ENCODE data around the gene LSM12. TPM values are rescaled to one million over a fixed set of nuclear protein-coding genes. Genes with fewer than 3 reads are reported as not detected.

LSM12 gene
- polyA plus RNA-seq, 3 donors, result 24.7 to 65.8 (median 64.4) TPM

- Mint-ChIP-seq H3K36me3 (peaks cover 28 to 33% of the 10 kb centered on the region in 2 donors), H3K9me3 (no peaks in the 10 kb centered on the region), H3K27me3 (ENCODE audit: low read depth in 3 of 3) (peaks cover 2 to 4% (median 2%) of the 10 kb centered on the region in 3 donors), H3K4me3 (no peak overlapping the region), H3K4me1 (peaks cover 41% of the 10 kb centered on the region), H3K27ac (no peak overlapping the region)
- Histone ChIP-seq H3K9me3 (replicated peaks in 1 of 2; ENCODE audit: control insufficient read depth in 1 of 2, insufficient read depth in 1 of 2, low read length in 2 of 2) (no peaks in the 10 kb centered on the region), H3K79me2 (ENCODE audit: insufficient read depth, low read length) (peaks cover 14% of the 10 kb centered on the region), H3K4me1 (ENCODE audit: control insufficient read depth in 1 of 2, insufficient read depth in 2 of 2, low read length in 2 of 2) (peaks cover 30 to 37% of the 10 kb centered on the region in 2 donors), H3K9ac (ENCODE audit: insufficient read depth, low read length, poor library complexity, severe bottlenecking) (no peak overlapping the region), H3K4me2 (replicated peaks; ENCODE audit: extremely low read depth, low read length, poor library complexity, severe bottlenecking) (no peak overlapping the region), H3K27me3 (ENCODE audit: control insufficient read depth in 2 of 2, insufficient read depth in 2 of 2, low read length in 2 of 2) (no peaks in the 10 kb centered on the region), H3K27ac (ENCODE audit: low read depth in 1 of 2, low read length in 2 of 2) (no peak overlapping the region), H2AFZ (ENCODE audit: insufficient read depth, low read depth, low read length, poor library complexity, severe bottlenecking) (no peak overlapping the region), H3K4me3 (replicated peaks in 1 of 3; ENCODE audit: low read depth in 2 of 3, low read length in 3 of 3) (no peak overlapping the region), H3K36me3 (replicated peaks in 1 of 2; ENCODE audit: control insufficient read depth in 1 of 2, insufficient read depth in 2 of 2, low read length in 2 of 2) (peaks cover 12 to 32% of the 10 kb centered on the region in 2 donors), H4K20me1 (ENCODE audit: insufficient read depth, low read length) (peaks cover 5% of the 10 kb centered on the region)
- DNase-seq, result no peak
- WGBS (ENCODE audit: insufficient coverage), result 99% methylated on average over 9 of the region's 9 CpGs
- TF ChIP-seq CTCF (IDR thresholded peaks at IDR 0.05), result no peak
- intact Hi-C loops (cut with micrococcal nuclease), result no loop called here
These were observed 54.6 kb downstream of the LSM12 start for GRCh38 chr17:44011876-44012275.

- TF ChIP-seq CTCF (IDR thresholded peaks at IDR 0.05), result no peak
- no peak overlapping the region for H3K4me3 Mint-ChIP-seq
- peaks cover 34 to 43% of the 10 kb centered on the region in 2 donors for H3K4me1 ChIP-seq (ENCODE audit: control insufficient read depth in 1 of 2, insufficient read depth in 2 of 2, low read length in 2 of 2)
- H3K27me3 ChIP-seq (ENCODE audit: control insufficient read depth in 2 of 2, insufficient read depth in 2 of 2, low read length in 2 of 2), result peaks cover 0 to 2% of the 10 kb centered on the region in 2 donors
- peaks cover 6 to 10% (median 8%) of the 10 kb centered on the region in 3 donors for H3K27me3 Mint-ChIP-seq (ENCODE audit: low read depth in 3 of 3)
- H3K4me3 ChIP-seq (replicated peaks in 1 of 3; ENCODE audit: low read depth in 2 of 3, low read length in 3 of 3), result no peak overlapping the region
- peaks cover 0 to 3% (median 0%) of the 10 kb centered on the region in 7 donors for H3K9me3 Mint-ChIP-seq
- DNase-seq, result no peak
- H3K79me2 ChIP-seq (ENCODE audit: insufficient read depth, low read length), result peaks cover 14% of the 10 kb centered on the region
- peaks cover 12 to 32% of the 10 kb centered on the region in 2 donors for H3K36me3 ChIP-seq (replicated peaks in 1 of 2; ENCODE audit: control insufficient read depth in 1 of 2, insufficient read depth in 2 of 2, low read length in 2 of 2)
- peaks cover 28 to 33% of the 10 kb centered on the region in 2 donors for H3K36me3 Mint-ChIP-seq
- H3K4me1 Mint-ChIP-seq, result peaks cover 45% of the 10 kb centered on the region
- intact Hi-C loops (cut with micrococcal nuclease), result no loop called here
- peaks cover 5% of the 10 kb centered on the region for H4K20me1 ChIP-seq (ENCODE audit: insufficient read depth, low read length)
- no peak overlapping the region for H3K27ac ChIP-seq (ENCODE audit: low read depth in 1 of 2, low read length in 2 of 2)
- 69% methylated on average over 4 of the region's 4 CpGs for WGBS (ENCODE audit: insufficient coverage)
- no peak overlapping the region for H2AFZ ChIP-seq (ENCODE audit: insufficient read depth, low read depth, low read length, poor library complexity, severe bottlenecking)
- H3K9me3 ChIP-seq (replicated peaks in 1 of 2; ENCODE audit: control insufficient read depth in 1 of 2, insufficient read depth in 1 of 2, low read length in 2 of 2), result no peaks in the 10 kb centered on the region
- no peak overlapping the region for H3K4me2 ChIP-seq (replicated peaks; ENCODE audit: extremely low read depth, low read length, poor library complexity, severe bottlenecking)
- H3K9ac ChIP-seq (ENCODE audit: insufficient read depth, low read length, poor library complexity, severe bottlenecking), result no peak overlapping the region
- H3K27ac Mint-ChIP-seq, result peak overlapping the region in 2 of 7 donors; percentile 11 to 54
These were observed 55.4 kb downstream of the LSM12 start for GRCh38 chr17:44010966-44011647.
